CD4-positive, alpha-beta T cell treated with Interleukin-6 at 100 ng/mL for 8 hours (primary cell): ENCODE results near the gene CACNA1D.

Experiments used
- DNase-seq: peaks from one replicate; pipeline ENCODE4 v3.0.0-alpha.2; 2020; ENCODE audit warnings: mixed read lengths, low spot score

The CACNA1D gene

DNA sequence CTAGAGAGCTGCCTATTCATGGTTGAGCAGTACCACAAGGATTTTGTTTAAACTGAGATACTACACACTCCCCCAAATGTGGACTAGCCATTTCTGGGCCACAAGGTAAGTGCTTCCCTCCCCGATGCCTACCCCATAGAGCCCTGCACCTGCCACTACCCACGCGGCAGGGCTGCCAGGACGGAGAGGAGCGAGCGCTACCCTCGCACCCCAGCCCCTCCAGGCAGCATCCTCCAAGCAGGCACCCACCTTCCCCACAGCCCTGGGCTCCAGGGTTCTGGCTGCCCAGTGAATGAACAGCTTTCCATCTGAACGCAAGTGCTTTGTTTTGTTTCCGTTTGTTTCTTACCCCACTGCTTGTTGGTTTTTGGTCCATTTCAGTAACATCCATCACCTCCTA lies 292.6 kb downstream of the CACNA1D start:
- DNase-seq: no peak

DNA sequence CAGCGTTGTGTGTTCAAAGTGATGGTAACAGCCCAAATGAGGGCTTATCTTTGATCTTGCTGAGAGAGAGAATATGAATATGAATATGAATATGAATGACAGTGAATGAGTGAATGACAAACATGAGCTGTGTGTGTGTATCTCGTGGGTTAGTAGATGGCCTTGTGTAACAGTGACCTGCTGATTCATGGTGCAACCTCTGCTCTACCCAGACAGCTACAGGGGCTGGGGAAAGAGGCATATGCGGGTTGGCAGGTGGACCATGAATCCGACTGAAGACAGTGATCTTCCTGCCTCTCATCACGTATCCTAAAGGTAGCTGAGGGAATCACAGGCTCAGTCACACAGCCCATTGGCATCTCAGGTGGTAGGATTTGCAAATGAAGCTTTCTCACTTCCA lies 293.6 kb downstream of the CACNA1D start:
- no peak for DNase-seq

DNA sequence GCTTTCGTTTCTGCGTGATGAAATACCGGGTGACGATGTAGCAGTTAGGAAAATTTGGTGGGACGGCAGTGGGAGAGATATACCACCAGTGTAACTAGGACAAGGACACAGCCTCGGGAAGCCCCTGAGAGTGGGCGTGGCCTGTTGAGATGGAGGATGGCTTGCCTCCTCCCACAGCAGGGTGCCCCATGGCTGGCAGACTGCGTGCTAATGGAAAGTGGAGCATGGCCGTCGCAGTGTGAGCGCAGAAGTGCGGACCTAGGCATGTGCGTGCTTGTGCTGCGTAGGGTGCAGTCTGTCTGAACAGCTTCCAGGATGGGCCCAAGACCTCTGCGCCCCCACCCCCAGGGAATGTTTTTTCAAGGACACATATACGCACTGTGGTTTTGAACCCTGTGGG lies 295.0 kb downstream of the CACNA1D start:
- no peak for DNase-seq

DNA sequence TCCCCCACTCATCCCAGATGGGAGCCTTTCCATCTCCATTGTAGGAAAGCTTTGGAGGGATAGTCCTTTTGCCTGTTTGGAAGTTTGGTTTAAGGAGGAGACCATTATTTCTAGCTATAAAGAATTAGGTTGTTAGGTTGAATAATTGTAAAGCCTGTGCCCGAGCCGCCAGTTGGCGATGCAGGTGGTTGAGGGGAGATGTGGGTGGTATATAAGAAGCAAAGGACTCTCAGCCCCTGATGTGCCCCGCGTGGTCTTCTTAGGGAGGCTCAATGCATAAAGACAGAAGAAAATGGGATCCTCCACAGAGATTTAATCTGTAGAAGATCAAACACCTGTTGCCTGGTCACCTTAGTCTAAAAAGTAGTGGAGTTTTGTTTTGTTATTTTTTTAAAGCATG lies 296.1 kb downstream of the CACNA1D start:
- DNase-seq: no peak

DNA sequence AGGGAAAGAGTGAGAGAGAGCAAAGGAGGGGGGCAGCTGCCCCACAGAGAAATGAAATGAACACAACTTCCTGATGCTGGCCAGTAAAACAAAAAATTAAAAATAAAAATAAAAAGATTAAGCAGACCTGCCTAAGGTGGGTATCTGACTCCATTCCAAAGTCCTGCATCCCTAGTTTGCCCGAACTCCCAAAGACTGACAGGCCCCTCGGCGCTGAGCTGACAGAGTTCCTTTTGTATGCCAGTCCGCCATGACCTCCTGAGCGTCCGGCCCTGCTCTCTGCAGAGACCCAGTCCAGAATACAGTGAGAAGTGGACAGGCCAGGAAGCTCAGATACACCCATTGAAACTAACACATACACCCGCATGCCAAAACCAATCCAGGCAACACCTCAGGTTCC lies 296.9 kb downstream of the CACNA1D start:
- no peak for DNase-seq

DNA sequence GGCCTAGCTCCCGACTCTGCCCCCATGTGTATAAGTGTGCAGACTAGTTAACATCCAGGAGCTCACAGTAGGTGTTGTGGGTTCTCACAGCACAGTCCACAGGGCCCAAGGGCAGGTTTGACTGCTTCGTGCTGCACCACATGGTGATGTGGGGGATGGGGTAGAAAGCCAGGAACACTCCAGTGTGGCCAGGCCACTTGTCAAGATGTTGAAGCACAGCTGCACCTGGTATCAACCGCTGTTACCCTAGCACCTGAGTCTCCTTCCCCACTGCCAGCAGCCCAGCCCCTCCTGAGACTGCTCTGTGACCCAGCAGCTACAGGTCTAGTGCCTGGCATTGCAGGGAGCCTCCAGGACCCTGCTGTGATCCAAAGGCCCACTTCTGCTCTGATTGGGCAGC lies 298.5 kb downstream of the CACNA1D start:
- no peak for DNase-seq

DNA sequence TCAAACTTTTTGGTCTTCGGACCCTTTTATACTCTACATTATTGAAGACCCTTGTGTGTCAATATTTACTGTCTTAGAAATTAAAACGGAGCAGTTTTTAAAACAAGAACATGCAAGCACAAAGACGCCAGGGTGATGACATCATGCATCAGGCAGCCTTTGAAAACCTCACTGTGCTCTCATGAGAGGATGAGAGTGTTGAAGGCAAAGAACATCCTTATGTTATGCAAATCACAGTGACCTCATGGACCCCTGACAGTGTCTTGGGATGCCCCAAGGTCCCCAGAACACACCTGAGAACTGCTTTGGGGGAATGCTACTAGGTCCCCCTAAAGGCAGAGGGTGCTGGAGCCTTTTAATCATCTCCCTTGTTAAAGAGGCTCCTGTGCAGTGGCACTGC lies 300.2 kb downstream of the CACNA1D start:
- no peak for DNase-seq

DNA sequence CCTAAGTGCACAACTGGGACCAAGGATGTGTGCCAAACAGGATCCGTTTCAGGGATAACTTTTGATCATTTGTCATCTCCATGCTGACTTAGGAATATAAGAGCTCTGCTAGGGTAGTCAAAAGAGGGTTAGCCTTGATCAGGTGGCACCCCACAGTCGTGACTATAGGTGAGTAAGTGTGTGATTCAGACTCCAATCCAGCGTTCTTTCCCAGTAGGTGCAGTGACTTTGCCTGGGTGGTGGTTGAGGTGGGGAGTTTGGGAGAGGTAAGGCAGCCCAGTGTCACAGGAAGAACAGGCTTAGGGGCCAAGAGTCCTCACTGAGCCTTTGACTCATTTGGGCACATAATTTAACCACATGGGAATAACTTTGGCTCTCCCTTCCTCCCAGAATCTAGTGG lies 300.8 kb downstream of the CACNA1D start:
- DNase-seq: no peak

DNA sequence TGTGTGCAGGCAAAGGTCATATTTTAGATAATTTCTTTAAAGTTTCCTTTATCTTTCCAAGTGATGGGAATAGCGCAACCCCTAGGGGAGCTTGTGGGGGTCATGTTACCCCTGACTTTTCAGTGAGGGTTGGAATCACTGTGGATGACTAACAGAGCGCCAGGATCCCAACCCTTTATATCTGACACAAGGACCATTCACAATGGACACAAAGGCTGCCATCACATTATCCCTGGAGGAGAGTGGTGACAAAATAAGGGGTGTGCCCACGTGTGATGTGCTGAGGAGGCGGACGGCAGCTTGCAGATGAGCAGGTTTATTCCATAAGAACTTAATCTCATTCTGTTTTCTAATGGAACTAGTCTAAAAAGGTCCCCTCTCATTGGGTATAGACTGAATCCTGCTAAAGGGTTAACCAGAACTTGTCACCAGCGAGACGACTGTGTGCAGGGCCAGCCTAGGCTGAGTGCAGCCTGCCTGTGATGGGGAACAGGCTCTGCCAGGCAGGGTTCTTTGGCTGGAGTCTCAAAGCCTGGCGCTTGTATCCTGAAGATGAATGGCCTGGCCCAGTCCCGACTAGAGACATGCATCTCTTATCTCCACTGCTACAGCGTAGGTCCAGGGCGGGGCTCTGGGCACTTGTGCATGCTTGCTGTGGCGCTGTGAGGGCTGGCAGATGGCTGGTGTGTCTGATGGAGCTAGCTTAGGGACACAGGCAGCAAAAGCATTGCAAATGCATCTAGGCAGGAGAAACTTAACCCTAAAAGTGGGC lies 301.6 kb downstream of the CACNA1D start:
- no peak for DNase-seq

DNA sequence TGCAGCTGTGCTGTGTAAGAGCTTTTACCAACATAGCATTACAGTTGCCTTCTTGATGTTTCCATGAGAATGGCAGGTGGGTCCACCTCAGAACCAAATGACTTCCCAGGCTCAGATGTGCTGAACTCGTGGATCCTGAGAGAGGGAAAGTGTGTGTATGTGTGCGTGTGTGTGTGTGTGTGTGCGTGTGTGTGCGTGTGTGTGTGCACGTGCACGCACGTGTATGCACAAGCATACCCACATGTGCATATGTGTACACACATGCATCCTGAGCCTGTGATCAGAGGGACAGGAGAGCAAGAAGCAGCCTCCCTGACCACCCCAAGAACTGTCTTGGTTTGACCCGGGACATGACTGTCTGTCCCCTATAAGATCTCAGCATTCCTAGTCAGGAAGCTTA lies 303.7 kb downstream of the CACNA1D start:
- DNase-seq: no peak

DNA sequence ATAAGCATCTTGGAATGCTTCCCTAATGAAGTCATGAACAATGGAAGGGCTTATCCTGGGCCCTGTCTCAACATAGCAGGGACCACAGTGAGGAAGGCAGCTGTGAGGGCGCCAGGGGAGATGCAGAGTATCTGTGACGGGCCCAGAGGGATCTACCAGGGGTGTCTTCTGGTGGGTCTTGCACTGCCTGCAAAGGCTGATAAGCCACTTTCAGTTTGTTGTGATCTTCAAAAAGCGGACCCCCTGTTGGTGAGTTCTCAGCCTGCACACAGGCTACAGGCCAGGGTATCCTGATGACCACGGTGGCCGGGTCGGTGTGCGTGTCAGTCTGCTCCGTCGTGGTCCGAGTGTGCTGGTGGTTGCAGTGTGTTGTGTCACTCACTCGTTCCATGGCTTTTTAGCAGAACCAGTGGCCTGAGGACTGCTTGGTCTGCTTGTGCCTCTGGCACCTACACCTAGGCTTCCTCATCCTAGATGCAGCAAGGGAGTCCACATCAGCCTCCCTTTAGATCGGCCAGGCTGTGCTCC lies 305.0 kb downstream of the CACNA1D start:
- DNase-seq: no peak

DNA sequence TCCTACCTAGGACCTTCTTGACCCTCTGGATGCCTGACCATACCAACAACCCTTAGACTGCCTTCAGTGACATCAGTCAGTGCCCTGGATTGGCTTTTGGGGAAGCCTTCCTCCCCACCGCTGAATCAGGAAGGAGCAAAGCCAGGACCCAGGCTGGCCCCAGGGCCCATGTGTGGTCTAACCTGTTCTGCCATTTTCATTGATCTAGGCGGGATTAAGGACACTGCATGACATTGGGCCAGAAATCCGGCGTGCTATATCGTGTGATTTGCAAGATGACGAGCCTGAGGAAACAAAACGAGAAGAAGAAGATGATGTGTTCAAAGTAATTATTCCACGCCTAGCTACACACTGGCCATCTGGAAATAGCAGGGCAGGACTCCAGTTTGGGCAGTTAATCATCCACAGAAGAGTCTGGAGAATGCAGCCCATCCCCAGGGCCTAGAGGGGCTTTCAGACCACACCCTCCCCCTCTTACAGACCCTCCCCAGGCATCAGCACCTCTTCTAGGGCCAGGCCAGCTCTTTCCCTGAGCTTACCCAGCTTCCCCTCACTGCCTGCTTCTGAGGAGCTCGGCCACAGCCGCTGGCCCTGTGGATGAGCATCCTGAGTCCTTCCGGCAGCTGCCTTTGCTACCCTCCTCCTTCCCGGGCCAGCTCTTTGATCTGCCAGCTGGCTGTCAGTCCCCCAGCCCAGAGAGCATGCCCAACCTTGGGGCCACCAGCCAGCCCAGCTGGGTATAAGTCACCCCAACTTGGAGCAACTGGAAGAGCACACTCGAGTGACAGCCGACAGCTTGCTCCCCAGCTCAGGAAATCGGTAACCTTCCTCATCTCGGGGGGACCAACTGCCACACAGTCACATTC lies 305.9 kb downstream of the CACNA1D start:
- no peak for DNase-seq

DNA sequence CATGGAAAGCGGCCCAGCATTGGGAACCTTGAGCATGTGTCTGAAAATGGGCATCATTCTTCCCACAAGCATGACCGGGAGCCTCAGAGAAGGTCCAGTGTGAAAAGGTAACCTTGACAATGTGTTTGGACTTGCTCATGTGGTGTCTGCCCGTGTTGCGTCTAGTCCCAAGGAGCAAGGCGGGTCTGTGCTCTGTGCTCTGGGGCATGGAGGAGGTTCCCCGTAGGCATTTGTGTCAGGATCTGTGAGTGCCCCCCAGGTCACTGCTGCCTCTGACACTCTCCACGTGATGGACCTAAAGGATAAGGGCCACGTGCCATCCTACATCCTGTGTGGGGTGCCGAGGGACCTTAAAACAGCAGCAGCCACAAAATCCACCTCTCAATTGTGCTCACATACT lies 306.9 kb downstream of the CACNA1D start:
- no peak for DNase-seq

DNA sequence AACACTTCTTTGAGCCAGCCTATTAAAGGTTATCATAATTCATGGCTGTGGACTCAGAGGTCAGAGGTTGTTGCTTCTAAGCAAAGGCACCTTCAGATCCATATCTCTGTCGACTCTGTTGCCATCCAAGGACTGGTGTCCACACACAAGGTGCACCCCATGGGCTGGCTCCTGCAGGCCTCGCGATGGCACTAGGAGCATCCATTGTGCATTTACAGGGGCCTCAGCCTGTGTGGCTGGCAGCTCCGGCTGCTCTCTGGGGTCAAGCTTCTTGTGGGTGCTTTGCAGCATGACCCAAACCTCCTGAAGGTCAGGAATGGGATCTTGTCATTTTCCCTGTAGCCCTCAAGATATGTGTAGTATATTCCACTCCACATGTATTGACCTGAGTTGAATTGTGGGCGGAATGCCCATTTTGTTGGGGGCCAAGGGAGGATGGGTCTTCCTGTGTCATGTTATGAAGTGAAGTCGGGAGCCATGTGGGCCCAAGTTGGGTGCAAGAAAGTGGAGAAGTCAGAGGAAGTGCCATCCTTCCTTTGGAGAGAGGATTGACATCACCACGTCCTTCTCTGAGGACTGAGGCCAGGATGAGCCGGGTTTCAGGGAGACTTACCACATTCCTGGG lies 308.0 kb downstream of the CACNA1D start:
- no peak for DNase-seq

DNA sequence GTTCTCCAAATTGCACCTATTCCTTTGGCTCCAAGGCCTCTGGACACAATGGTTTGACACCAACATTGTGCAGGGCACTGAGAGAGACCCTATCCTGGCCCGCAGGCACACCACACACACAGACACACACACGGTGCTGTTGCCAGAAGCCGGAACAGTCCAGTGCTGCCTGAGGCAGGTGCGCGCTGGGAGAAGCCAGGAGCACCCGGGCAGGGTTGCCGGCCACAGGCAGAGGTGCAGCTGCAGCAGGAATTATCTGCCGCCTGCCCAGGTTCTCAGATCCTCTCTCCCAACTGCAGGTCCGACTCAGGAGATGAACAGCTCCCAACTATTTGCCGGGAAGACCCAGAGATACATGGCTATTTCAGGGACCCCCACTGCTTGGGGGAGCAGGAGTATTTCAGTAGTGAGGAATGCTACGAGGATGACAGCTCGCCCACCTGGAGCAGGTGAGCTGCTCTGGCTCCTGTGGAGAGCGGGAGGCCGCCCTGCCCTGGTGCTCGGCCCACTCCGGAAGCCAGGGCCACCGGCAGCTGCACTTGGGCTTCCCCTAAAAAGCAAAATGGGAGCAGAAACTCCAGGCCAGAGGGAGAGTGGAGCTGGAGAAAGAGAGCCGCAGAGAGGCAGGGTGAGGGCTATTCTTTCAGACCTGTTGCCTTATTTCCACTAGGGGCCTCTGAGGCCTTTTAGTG lies 308.9 kb downstream of the CACNA1D start:
- DNase-seq: no peak

DNA sequence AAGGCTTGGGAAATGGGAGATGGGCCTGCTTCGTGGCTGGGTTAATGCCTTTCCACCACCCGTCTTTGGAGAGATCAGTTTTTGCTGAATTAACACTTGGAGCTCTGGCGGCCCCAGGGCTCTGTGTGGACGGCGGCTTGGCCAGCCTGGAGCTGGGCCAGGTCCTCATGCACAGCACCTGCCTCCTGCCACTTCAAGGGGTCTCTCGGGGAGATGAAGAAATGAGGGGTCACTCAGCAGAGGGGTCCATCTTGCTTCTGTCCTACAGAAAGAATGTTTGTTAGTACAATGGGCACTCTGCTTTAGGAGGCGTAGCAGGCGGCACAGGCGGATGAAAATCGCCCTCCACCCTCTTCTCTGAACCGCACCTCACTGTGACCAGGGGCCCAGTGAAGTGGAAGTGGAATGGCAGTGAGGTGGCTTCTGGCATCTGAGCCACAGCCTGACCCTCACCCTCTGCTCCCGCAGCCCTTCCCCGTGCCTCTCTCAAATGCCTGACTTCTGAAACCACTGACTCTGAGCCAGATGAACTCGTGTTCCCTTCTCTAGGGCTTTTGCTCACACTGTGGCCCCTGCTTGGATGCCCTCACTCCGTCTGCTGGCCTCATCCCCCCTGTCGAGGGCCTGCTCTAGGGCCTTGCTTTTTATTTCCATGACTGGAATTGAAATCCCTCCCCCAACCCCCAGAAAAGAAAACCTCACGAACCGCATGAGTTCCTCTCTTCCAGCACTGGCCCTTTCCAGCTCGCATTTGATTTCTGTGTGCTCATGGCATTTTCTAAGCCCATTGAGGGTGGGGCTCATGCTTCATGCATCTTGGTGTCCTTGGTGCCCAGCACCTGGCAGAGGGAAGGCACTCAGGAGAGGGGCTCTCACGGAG lies 309.6 kb downstream of the CACNA1D start:
- no peak for DNase-seq

DNA sequence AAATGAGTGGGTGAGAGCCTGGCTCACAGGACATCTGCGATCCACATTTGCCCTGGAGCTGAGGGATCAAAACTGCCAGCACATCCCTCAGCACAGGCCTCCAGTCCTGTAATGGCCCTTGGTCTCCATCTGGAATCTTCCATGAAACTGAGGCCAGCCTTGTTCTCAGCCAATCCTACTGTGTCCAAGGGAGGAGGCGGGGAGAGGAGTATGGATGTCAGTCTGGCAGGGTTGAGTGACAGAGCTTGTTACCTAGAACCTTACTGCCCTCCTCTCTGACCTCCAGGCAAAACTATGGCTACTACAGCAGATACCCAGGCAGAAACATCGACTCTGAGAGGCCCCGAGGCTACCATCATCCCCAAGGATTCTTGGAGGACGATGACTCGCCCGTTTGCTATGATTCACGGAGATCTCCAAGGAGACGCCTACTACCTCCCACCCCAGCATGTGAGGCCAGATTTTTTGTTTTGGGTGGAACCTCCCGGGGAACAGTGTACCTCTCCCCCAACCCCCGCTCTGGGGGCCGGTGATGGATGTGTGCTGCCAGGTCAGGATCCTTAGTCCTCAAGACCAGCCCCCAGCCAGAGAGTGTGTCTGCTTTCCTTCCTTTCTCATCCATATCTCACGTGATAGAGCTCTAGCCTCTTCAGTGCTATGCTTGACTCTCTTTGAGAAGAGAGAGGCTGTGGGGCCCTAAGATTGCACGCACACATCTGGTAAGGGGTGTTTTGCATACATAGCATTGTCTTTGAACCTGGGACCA lies 310.5 kb downstream of the CACNA1D start:
- DNase-seq: no peak

DNA sequence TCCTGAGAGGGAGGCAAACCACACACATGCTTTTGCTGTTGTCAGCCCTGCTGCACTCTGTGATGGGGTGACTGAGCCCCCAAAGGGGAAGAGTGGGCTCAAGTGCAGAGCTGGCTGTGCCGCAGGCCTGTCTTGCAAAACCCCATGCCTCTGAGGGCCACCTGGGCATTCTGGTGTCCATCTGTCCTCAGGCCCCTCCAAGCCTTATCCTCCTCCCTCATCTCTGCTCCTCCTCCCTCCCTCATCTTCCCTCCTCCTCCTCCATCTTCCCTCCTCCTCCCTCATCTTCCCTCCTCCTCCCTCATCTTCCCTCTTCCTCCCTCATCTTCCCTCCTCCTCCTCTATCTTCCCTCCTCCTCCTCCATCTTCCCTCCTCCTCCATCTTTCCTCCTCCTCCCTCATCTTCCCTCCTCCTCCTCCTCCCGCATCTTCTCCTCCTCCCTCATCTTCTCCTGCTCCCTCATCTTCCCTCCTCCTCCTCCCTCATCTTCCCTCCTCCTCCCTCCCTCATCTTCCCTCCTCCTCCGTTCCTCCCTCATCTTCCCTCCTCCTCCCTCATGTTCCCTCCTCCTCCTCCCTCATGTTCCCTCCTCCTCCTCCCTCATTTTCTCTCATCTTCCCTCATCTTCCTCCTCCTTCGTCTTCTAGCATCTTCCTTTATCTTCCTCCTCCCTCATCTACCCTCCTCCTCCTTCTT lies 311.2 kb downstream of the CACNA1D start:
- DNase-seq: no peak

DNA sequence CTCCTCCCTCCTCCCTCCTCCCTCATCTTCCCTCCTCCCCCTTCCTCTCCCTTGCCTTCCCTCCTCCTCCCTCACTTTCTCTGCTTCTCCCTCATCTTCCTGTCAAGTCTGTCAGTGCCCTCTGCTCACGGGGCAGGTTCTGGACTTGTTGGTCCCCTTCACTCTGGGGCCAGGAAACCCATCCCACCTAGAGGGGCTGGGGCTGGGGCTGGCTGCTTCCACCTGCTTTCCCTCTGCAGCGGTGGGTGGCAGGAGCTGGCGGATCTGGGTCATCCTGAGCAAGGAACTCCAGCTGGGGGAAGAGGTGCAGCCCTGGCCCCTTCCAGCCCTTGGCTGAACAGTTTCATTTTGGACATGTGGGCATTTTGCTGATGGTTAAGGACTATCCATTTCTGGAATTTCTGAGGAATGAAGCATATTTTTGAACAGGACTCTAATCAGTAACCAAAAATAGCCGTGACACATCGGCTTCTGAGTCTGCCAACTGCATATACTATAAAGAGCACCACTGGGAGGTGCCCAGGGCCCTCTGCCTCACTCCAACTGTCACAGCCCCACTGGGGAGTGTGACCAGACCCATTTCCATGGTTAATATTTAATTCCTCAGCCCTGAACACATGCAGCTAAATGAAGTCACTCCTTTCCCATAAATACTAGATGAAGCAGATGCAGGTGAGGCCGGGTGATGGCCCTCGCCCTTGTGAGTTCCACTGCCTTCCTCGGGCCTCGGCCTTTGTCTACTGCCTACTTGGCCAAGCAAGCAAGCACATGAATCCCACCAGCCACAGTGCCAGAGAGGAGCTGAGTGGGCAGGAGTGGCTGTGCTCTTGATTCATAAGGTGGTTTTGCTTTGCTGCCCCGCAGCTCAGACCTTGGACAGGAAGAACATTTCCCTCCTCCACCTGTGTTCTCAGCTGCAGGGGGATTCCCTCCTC lies 312.0 kb downstream of the CACNA1D start:
- no peak for DNase-seq
